Measurements from ENCODE around the gene TUBGCP6.

DNA sequence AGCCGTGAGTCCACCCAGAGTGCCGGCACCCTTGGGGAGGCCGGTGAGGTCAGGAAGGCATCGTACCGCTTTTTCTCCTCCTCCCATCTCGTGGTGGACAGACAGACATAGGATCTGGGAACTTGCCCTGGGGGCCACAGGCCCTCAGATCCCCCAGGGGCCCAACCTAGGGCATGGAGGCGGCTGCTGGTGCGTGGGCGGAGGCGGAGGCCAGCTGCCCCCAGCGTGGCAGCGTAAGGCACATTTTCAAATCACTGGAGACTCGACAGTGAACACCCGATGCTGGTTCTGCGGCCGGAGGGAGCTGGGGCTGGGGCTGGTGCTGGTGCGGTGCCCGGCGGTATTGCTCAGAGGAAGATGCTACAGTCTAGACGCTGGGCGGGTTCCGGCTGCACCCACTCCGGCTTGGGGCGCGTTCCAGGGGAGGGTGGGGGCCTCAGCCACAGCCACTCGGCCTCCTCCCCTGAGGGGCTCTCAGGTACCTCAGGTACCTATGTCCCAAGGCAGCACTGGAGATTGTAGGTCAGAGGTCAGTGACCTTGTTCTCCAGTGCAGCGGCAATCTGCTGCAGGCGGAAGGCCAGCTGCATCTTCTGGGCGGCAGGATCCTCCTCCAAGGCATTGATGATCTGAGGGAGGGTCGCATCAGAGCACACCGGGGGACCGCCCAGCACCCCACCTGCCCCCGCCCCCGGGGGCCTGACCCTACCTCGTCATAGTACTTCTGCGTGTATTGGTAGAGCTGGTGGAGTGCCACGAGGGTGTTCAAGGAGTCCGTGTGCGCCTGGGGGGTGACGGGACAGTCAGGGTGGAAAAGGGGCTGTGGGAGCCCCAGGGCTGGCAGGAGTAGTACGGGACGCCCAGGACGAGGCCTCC lies 30.6 kb upstream of the TUBGCP6 start:
- TF ChIP-seq, protein P1, sequence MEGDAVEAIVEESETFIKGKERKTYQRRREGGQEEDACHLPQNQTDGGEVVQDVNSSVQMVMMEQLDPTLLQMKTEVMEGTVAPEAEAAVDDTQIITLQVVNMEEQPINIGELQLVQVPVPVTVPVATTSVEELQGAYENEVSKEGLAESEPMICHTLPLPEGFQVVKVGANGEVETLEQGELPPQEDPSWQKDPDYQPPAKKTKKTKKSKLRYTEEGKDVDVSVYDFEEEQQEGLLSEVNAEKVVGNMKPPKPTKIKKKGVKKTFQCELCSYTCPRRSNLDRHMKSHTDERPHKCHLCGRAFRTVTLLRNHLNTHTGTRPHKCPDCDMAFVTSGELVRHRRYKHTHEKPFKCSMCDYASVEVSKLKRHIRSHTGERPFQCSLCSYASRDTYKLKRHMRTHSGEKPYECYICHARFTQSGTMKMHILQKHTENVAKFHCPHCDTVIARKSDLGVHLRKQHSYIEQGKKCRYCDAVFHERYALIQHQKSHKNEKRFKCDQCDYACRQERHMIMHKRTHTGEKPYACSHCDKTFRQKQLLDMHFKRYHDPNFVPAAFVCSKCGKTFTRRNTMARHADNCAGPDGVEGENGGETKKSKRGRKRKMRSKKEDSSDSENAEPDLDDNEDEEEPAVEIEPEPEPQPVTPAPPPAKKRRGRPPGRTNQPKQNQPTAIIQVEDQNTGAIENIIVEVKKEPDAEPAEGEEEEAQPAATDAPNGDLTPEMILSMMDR (IDR thresholded peaks at IDR 0.05), result no peak
- TF ChIP-seq POLR2A (IDR thresholded peaks at IDR 0.05), result no peak

All from thyroid gland (tissue), 4 donors.